GM18519 (cell line): ENCODE measurements around the gene FGFR4.

Source experiments
- ATAC-seq: cut with Tn5 transposase; IDR thresholded peaks from one replicate; pipeline ENCODE4 v1.9.1; 2021; ENCODE audit warnings: mild to moderate bottlenecking, moderate library complexity; ENCODE audit not compliant: unreplicated experiment, low FRiP score

FGFR4 gene

GRCh38 chr5:177130211-177131018 lies 43.7 kb downstream of the FGFR4 start:
- ATAC-seq = no peak

DNA sequence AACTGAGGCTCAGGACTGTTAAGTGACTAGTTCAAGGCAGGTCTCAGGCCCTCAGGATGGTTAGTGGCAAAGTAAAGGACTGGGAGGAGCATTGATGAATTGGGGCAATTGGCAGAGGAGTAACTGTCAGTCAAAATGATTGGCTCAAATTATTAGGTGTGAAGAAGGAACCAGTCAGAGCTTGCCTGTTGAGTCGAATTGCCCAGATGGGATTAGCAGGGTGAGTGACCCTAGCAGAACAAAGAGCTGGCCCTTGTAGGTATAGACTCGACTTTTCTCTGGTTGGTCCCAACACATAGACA lies 44.3 kb downstream of the FGFR4 start:
- ATAC-seq = no peak

GRCh38 chr5:177131352-177132135 lies 44.8 kb downstream of the FGFR4 start:
- no peak for ATAC-seq

GRCh38 chr5:177132136-177133095 lies 45.7 kb downstream of the FGFR4 start:
- no peak for ATAC-seq

DNA sequence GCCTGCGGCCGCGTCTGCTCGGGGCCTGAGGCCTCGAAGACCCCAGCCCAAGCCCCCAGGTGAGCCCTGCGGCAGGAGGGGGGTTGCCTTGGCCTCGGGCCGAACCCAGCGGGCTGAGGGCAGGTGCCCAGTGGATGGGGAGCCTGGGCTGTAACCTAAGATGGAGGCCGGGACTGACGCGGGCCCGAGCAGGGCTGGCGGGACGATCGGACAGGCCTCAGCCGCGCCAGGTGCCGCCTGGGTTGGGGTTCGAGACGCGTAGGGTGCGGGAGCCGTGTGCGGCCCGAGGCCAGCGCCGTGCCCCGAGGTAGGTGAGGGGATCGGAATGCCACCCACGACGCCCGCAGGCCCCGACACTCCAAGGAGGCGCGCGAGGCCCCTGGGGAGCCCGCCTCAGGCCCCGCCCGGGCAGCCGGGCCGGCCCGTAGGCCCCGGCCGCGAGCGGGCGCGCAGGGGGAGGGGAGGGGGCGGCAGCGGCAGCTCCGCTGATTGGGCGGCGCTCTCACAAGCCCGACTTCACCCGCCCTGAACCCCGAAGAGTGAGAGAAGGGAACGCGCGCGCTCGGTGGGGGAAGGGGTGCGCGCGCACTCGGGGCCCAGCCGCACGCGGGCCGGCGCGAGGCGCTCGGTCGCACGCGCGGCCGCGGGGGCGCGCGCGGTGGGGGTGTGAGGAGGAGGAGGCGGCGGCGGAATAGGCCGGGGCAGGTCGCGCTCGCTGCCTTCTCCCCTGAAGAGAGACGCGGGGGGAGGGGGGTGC lies 46.6 kb downstream of the FGFR4 start, which contains the start of gene NSD1:
NSD1 (plus strand) TSS at position 678 of the 757 bp plus-strand sequence. CDS start 1,331 bp downstream, outside the sequence.
- peak; percentile 39 for ATAC-seq

- ATAC-seq = peak; percentile 17
Measured at GRCh38 chr5:177133853-177134696, 47.4 kb downstream of the FGFR4 start.

GRCh38 chr5:177134697-177135225 lies 48.0 kb downstream of the FGFR4 start:
- ATAC-seq = no peak

- no peak for ATAC-seq
Measured at GRCh38 chr5:177140312-177140711, 53.6 kb downstream of the FGFR4 start.

DNA sequence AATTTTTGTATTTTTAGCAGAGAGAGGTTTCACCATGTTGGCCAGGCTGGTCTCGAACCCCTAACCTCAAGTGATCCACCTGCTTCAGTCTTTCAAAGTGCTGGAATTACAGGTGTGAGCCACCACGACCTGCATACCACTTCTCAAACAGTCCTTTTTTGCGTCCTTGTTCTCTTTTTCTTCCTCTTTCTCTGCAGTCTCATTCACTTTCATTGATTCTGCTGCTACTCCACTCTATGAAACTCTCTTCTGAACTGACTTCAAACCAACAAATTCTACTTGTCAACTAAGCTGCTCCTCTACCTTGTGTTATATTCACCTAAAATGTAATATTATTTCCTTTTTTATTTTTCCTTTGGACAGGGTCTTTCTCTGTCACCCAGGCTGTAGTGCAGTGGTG lies 54.8 kb downstream of the FGFR4 start:
- no peak for ATAC-seq

DNA sequence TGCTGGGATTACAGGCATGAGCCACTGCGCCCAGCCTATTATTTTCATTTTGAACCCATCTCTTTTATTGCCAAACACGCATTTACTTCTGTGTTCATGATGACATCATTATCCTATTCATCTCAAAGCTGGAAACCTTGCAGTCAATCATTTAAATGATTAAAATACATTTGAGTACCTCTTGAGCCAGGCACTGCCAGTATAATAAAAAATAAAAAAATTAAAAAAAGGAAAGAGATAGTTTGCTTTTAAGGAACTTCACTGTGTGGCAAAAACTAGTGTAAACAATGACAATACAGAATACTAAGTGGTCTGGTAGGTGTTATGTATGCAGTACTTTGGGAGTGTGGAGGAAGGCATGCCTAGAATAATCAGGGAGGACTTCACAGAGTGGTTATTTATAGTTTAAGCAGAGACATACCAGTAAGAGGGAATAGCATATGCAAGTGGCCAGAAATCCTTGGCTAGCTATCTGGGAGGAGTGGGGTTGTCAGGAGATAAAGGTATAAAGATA lies 55.4 kb downstream of the FGFR4 start:
- ATAC-seq = no peak

DNA sequence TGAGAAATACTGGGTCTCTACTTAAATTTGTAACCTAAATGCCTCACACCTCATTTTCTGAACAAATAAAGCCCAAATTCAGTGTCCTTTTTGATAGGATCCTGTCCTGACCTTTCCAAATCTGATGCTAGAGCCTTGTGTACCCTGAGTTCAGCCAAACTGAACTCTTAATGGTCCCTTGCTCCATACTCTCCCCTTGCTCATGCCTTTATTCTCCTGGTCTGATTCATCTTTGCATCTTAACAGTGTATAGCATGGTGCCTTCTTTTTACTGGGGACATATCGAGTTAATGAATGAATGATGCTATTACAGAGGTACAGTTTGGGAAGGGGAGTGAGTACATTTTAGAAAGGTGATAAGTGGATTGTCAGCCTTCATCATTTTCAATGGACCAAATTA lies 56.1 kb downstream of the FGFR4 start:
- ATAC-seq = no peak

- no peak for ATAC-seq
Measured at GRCh38 chr5:177146891-177147638, 60.4 kb downstream of the FGFR4 start.
